Renal cortical epithelial cell (primary cell): ENCODE data around the gene MSL1. TPM values are rescaled to one million over a fixed set of nuclear protein-coding genes. Genes with fewer than 3 reads are reported as not detected.

Experiments used
- DNase-seq: peaks from one replicate; pipeline ENCODE4 v3.0.0-alpha.2; 2011; ENCODE audit warnings: low read depth
- total RNA-seq: library from RNA; depleted of rRNA; stranded (reverse); fragments of >200 nt; gene quantifications from 2 replicates; pipeline ENCODE4 v1.2.3, GENCODE V29; 2014

MSL1 gene
- total RNA-seq, 1 donor from 2014 or later = 47.7 TPM

GRCh38 chr17:40091691-40092397, 29.9 kb upstream of the MSL1 start:
- no peak for DNase-seq

DNA sequence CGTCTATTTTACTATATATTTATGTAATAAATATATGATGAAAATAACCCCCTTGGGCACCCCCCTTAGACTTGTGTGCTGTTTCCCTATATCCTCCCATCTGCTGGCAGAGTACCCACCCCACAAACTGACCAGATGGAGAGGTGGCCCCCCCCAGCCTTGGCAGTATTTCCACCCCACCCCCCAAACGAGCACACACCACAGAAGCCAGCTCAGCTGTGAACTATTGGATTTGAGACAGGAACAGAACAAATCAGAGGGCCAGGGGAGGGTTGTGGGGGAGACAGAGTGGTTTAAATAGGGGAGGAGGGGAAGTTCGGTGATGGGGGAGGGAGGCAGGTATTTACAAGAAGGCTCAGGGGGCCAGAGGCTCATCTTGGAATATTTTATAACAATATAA, 29.2 kb upstream of the MSL1 start:
- DNase-seq = no peak

DNA sequence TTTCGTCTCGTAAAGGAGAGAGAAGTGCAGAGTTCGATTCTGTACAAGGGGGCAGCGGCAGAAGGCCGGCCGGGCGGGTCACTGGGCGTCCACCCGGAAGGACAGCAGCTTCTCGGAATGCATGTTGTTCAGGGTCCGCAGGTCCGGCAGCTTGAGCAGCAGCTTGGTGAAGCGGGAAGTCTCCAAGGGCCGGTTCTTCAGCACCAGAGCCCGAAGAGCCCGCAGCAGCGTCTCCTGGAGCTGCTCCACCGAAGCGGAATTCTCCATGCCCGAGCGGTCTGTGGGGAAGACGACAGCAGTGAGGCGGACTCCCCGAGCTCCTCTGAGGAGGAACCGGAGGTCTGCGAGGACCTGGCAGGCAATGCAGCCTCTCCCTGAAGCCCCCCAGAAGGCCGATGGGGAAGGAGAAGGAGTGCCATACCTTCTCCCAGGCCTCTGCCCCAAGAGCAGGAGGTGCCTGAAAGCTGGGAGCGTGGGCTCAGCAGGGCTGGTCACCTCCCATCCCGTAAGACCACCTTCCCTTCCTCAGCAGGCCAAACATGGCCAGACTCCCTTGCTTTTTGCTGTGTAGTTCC, 28.7 kb upstream of the MSL1 start:
- no peak for DNase-seq

GRCh38 chr17:40093580-40094201, 28.1 kb upstream of the MSL1 start:
- DNase-seq = no peak

- no peak for DNase-seq
Measured at GRCh38 chr17:40094874-40095273, 26.9 kb upstream of the MSL1 start.

DNA sequence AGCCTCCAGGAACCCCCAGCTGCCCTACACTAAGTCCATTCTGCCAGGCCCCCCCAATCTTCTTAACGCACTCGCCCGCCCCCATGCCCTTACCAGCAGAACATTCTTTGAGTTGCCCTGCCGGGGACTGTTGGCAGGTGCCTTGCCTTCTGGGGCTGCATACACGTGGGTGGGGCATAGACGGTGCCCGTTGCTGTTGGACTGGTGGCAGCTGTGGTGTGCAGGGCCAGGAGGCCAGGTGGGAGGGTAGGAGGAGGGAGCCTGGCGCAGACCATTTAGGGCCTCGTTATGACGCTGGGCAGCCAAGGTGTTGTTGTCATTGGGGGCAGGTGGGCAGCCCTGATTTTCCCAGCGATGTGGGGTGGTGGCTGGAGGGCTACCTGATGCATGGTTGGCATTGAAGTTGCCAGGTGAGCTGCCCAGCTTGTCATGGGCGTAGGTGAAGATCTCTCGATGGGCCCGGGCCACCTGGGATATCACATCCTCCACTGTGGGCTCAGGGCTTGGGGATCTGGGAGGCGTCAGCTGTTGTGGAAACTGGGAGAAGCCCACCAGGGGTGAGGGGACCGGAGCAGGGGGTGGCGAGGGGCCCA, 26.3 kb upstream of the MSL1 start:
- no peak for DNase-seq

- no peak for DNase-seq
Measured at GRCh38 chr17:40095944-40096791, 25.6 kb upstream of the MSL1 start.

DNA sequence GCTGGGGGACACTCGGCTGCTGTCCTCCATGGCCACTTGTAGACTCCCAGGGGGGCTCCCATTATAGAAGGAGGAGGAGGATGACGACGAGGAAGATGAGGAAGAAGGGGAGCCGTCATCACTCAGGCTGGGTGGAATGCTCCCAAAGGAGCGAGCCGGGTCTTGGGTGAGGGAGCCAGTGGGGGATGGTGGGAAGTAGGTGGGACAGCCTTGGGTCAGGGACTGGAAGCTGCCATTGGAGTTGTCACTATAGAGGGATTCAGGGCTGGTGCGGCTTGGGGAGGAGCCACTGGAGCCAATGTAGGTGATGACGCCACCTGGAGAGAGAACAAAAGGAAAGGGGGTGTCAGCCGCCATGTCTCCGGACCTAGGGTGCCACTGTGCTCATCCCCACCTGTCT, 24.7 kb upstream of the MSL1 start:
- no peak for DNase-seq

GRCh38 chr17:40097931-40098845, 23.6 kb upstream of the MSL1 start:
- DNase-seq = peak; percentile 91

DNA sequence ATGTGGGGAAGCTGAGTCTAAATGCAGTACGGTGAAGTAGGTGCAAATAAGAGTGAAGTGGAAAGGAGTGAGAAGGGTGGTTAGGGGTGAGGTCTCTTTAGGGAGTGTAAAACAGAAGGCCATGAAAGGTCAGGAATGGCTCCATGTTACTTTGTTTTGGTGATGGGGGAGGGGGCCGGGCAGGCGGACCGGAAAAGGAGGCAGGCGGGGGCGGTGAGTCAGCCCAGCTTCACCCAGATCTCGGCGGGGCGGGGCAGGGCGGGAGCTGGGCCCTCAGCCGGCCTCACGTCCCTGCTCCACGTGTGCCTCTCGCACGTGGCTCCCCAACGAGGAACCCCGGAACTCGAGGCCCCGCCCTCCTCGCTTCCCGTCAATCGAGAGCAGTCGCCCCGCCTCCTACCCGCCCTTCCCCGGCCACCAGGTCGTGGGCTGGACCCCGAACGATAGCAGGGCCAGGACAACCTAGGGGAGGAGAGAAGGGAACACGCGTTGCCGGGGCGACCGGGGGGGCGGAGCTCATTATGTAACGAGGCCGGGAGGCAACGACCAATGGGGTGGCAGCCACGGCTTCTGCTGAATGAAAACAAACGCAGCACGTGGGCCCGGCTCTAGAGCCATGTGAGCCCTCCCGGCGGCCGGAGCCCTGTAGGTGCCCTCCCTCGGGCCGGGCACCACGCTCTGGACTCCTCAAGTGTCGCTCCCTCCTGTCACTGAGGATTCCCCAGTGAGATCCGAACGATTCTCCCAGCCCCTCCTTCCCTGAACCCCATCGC, 22.7 kb upstream of the MSL1 start:
- DNase-seq = peak; percentile 95

GRCh38 chr17:40099619-40100418, 22.0 kb upstream of the MSL1 start:
- no peak for DNase-seq

DNA sequence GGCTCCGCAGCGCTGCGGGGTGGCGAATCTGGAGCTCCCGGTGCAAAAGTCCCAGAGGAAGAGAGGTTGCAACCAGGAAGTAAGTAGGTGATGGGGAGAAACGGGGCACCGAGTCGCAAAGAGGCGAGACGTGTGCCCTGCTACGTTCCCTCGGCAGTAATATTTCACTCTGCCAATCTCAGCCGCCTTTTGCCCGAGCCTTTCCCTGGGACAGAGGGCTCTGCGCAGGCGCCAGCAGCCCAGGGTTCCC, 21.4 kb upstream of the MSL1 start, which contains the start of gene NR1D1:
Gene NR1D1 (minus strand): TSS at position 171 of the 250 bp plus-strand sequence. CDS start 495 bp downstream, outside the sequence.
- no peak for DNase-seq

DNA sequence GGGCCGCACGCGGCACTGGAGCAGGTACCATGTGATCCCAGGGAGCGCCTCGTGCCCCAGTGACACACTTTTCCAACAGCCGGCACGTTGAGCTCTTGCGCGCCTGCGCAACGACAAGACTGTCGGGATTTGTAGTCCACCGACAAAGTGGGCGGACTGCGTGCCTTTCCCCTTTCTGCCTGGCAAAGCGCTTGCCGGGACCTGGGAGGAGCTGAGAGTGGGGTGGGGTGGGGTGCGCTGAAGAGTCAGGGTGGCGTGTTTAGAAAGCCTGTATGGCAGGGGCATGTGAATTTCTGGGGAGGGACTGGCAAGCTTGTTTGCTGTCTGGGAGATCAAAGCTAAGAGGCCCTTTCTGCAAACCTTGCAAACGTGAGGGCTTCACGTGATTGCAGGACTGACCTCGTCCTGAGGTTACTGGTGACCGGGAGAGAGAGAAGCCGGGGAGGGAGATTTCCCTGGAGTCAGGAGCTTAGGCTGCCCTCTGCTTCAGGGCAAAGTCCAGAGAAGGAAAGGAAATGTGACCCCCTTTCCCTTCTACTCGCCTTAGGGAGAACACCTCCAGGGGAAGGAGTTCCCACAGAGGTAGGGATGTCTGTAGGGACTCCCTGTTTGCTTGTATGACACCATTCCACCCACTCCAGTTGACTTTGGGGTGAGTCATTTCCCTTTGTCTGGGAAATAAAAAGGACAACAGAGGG, 21.0 kb upstream of the MSL1 start:
- DNase-seq = peak; percentile 96

- no peak for DNase-seq
Measured at GRCh38 chr17:40101367-40102210, 20.2 kb upstream of the MSL1 start.

DNA sequence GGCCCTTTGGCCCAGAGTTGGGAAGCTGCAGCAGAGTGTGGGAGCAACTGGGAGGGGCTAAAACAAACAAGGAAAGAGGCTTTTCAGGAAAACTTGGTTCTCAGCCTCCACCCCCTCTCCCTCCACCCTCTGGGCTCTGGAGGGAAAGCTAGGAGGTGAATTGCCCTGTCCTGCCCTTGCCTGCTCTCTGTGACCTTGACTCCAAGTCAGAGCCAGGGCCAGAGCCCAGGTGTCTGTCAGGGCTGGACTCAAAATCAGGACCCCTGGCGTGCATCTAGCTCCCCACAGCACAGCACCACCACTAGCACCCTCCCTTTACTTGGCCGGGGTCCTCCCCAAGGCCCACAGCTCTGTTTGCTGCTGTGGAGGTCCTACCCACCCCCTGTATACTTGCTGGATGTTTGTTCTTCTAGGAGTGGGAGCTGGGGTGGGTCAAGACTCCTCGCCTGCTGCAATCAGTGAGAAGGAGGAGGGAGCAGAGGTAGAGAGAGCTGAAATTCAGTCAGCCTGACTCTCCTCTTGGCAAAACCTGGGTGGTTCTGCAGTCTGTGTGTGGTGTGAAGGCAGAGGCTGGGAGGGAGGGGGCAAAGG, 18.6 kb upstream of the MSL1 start:
- DNase-seq = no peak

GRCh38 chr17:40103688-40104087, 18.1 kb upstream of the MSL1 start:
- no peak for DNase-seq
